Caco-2 (cell line): Measurements from ENCODE around the gene CWH43. TPM values are rescaled to one million over a fixed set of nuclear protein-coding genes. Genes with fewer than 3 reads are reported as not detected.
"Not testable (repeated sequence)": the region's sequence is repeated elsewhere in the genome, so short reads cannot be mapped to it uniquely, and the experiment has no call there.

Source experiments
- BruUV-seq: library from RNA; stranded (reverse); fragments of 400-500 nt; replicated peaks from 2 replicates; lab custom pipeline; 2021; lab: Mats Ljungman, UMichigan
- CTCF ChIA-PET: fragments of 300-600 bp; sonication (Branson Sonifier 250); formaldehyde crosslinking; loops from one replicate; lab custom pipeline; 2022; ENCODE audit warnings: antibody characterized with exemption; lab: Charles Lee
- POLR2A ChIA-PET: fragments of 300-600 bp; sonication (Branson Sonifier 250); formaldehyde crosslinking; loops from one replicate; lab custom pipeline; 2022; ENCODE audit warnings: antibody characterized with exemption; lab: Charles Lee
- DNase-seq, 2 experiments: peaks; one replicate each; pipeline versions ENCODE4 v3.0.0 to v3.0.0-alpha.2; 2020 to 2022
- H3K27me3 ChIP-seq: replicated peaks from 2 replicates; pipeline ENCODE4 v1.6.0; 2011; ENCODE audit warnings: low read length; ENCODE audit not compliant: control insufficient read depth, insufficient read depth
- H3K36me3 ChIP-seq: 2 replicates; pipeline ENCODE4 v1.5.1; 2011; ENCODE audit warnings: low read length; ENCODE audit not compliant: control insufficient read depth, insufficient read depth
- H3K4me1 ChIP-seq: fragments of 250-450 bp; sonication (Bioruptor Pico); 2 replicates; pipeline ENCODE4 v1.5.1; 2020; ENCODE audit warnings: mild to moderate bottlenecking
- H3K4me3 ChIP-seq: 2 replicates; pipeline ENCODE4 v1.5.1; 2011; ENCODE audit warnings: low read depth, mild to moderate bottlenecking, control low read depth, low read length
- H3K9me3 ChIP-seq: fragments of 250-450 bp; sonication (Bioruptor Pico); 2 replicates; pipeline ENCODE4 v1.5.1; 2020; ENCODE audit warnings: mild to moderate bottlenecking, moderate library complexity
- H3K27ac Mint-ChIP-seq: one replicate; pipeline ENCODE4 v1.8.0; 2022; ENCODE audit warnings: mixed read lengths; ENCODE audit not compliant: unreplicated experiment
- H3K27me3 Mint-ChIP-seq: one replicate; pipeline ENCODE4 v1.8.0; 2022; ENCODE audit warnings: mixed read lengths; ENCODE audit not compliant: insufficient read depth, unreplicated experiment
- H3K36me3 Mint-ChIP-seq: one replicate; pipeline ENCODE4 v1.8.0; 2022; ENCODE audit warnings: mild to moderate bottlenecking, mixed read lengths; ENCODE audit not compliant: insufficient read depth, unreplicated experiment
- H3K4me1 Mint-ChIP-seq: one replicate; pipeline ENCODE4 v1.8.0; 2022; ENCODE audit warnings: low read depth, mixed read lengths; ENCODE audit not compliant: unreplicated experiment
- H3K4me3 Mint-ChIP-seq: one replicate; pipeline ENCODE4 v1.8.0; 2022; ENCODE audit warnings: mild to moderate bottlenecking, moderate library complexity, mixed read lengths; ENCODE audit not compliant: unreplicated experiment
- H3K9me3 Mint-ChIP-seq: one replicate; pipeline ENCODE4 v1.8.0; 2022; ENCODE audit warnings: mixed read lengths; ENCODE audit not compliant: unreplicated experiment
- intact Hi-C: fragments of 100-400 bp; cut with micrococcal nuclease; formaldehyde crosslinking; loops from one replicate; pipeline ENCODE4 v1.10.0; 2022; ENCODE audit not compliant: unreplicated experiment
- total RNA-seq: library from RNA; stranded (reverse); gene quantifications from 2 replicates; pipeline ENCODE4 v1.2.3, GENCODE V29; 2022

The CWH43 gene
- total RNA-seq, 1 experiment from 2014 or later = not detected

- H3K4me3 ChIP-seq, POLR2A ChIA-PET, H3K36me3 ChIP-seq, CTCF ChIA-PET, BruUV-seq, H3K9me3 ChIP-seq, intact Hi-C loops, H3K4me1 Mint-ChIP-seq, H3K4me3 Mint-ChIP-seq, H3K4me1 ChIP-seq, H3K27me3 ChIP-seq, H3K27me3 Mint-ChIP-seq, H3K27ac Mint-ChIP-seq, DNase-seq: not testable (repeated sequence)
- peaks cover 90% of the 10 kb centered on the region for H3K9me3 Mint-ChIP-seq
- H3K36me3 Mint-ChIP-seq = peaks cover 29% of the 10 kb centered on the region
These were observed 124.5 kb downstream of the CWH43 start for GRCh38 chr4:49110579-49110978.

Other genes with a start within 250 kb of the CWH43 start
- gene FRYL, start 206.0 kb upstream of the CWH43 start, total RNA-seq = 27.4 and 40.5 TPM in 2 replicates
- 121 and 133 TPM in 2 replicates for gene OCIAD1, start 155.2 kb upstream of the CWH43 start, total RNA-seq
- gene OCIAD2, start 79.5 kb upstream of the CWH43 start, total RNA-seq = 10.5 and 14.2 TPM in 2 replicates